ENCODE data around the gene TREML2.

The TREML2 gene

DNA sequence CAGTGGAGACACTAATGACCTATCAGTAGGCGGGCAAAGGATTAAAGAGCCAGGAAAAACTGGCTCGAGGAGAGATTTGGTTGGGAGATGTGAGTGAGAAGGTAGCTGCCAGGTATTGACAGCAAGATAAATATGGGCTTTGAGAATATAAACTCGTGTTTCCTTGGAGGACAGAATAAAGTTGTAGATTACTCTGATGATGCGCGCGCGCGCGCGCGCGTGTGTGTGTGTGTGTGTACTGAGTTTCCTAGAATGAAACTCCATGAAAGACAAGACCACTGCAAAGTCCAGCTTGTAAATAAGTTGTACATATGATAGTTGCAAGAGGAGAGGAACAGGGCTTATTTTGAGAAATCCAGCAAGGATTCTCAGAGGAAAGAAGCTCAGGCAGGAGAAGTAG lies 24.8 kb downstream of the TREML2 start:
- no peak for DNase-seq

DNA sequence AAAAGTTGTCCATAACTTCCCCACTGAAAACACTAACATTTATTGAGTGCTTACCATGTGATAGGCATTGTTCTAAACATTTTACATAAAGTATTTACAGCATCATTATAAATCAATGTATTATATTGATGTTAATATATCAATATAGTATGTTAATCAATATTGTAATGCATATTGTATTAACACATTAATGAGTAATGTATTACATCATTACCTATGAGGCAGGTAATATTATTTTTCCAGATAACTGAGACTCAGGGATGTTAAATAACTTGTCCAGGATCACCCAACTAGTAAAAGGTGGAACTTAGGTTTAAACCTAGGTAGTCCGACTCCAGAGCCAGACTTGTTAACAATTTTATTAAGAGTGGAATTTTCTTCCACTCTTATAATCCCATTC lies 25.9 kb downstream of the TREML2 start:
- no peak for DNase-seq

DNA sequence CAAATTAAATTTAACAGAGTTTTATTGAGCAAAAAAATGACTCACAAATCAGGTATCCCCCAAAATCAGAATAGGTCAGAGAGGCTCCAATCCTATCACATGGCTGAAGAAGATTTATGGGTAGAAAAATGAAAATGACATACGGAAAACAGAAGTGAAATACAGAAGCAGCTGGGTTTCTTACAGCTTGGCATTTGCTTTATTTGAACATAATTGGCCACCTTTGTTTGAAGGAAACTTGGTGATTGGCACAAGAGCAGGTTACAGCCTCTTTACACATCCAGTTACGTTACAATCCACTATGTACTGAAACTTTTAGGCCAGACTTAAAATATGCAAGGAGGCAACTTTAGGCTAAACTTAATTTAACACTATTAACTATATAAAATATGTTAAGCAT lies 26.3 kb downstream of the TREML2 start:
- no peak for DNase-seq

DNA sequence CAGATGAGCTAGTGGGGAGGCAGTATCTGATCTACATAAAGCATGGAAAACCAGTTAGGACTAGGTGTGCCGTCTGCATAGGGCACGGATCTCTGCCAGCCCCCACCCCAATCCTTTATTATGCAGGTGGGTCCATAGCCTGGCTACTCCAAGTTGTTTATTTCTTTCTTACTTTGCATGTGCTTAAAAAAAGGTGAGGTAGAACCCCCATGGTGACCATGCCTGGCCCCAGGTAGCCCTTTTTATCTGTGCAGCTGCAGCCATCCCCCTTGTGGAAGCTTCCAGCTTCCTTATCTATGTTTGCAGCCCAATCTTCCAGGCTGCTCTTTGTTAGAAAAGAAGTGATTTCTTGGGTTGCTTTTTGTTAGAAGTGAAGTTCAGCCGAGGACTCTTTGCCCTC lies 29.0 kb downstream of the TREML2 start:
- DNase-seq, result no peak

DNA sequence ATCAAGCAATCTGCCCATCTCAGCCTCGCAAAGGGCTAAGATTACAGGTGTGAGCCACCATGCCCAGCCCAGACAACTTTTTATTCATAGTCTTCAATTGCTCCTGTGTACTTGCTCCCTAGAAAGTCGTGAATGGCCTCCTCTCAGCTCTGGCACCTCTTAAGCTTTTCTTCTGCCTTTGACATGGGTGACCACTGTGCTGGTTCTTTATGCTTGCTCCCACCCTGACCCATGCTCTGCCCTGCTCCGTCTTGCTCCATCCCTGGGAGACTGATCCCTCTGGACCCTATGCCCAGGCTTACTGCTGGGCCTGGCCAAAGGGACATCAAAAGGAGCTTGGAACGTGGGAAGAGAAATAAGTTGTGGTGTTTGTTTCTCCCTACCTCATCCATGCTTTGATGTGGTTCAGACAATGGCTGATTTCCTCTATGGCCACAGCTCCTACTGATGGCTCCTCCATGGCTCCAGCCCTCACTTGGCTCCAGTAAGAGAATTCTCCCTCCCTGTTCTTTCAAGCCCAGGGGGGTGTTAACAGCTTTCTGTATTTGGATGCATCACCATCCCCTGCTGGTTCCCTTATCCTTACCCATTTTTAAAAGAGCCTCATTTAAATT lies 30.3 kb downstream of the TREML2 start:
- no peak for DNase-seq

DNA sequence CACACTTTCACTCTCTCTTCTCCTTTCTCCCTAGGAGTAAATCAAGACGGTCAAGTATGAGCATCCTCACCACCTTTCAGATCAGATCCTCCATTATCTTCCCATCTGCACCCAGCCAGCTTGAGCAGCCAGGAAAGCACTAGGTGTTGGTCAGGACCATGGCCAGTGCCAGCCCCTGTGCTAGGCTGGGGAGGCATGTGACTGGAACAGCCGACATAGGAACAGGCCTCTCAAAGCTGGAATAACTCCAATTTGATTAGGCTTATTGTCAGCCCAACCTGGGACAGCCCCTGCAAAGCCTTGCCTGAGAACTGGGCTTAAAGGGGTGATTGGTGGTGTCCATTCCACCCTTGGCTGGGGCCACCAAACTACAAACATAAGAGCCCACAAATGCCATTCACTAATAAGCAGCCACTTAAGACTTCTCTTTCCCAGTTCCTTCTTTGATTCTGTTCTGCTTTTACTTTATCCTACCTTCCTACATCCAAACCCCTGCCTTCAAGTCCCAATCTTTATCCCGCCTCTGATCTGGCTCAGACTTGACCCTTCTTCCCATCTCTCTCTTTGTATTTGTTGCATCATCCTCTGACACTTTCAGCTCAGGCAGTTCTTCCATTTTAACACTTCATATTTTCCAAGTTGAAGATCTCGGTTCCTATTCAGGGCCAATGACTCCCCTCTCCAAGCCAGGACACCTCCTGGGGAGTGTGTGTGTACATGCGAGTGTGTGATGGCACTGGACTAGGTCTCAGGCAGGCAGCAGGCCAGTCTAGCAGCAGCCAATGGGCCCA lies 33.6 kb downstream of the TREML2 start:
- DNase-seq, result peak; percentile 27

DNA sequence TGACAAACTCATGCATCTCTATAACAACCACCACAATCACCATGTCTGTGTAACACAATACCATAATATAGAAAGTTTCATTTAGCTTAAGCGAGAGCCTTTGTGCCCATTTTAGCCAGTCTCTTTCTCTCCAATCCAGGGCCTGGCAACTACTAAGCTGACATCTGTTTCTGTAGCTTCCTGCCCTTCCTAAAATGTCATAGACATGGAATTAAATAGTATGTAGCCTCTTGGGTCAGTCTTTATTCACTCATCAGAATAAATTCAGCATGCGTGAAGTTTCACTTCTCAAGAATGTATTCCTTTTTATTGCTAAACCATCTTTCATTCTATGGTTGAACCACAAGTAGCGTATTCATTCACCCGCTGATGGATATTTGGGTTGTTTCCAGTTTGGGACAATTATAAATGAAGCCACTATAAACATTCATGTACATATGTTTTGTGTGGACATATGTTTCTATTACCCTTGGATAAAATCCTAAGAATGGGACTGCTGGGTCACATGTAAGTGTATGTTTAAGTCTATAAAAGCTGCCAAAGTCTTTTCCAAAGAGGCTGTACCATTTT lies 36.3 kb downstream of the TREML2 start:
- no peak for DNase-seq

DNA sequence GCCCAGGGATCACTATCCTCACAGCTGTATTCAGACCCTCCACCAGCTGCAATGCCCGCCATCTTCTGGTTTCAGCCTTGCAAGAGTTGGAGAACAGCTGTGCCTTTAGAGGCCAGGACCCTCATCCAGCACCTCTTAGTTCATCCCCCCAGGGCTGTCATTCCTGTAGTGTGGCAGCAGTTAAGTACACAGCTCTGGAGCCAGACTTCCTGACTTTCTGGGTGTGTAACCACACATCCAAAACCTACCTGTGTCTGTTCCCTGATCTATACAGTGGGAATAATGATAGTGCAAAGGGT lies 37.6 kb downstream of the TREML2 start:
- no peak for DNase-seq

DNA sequence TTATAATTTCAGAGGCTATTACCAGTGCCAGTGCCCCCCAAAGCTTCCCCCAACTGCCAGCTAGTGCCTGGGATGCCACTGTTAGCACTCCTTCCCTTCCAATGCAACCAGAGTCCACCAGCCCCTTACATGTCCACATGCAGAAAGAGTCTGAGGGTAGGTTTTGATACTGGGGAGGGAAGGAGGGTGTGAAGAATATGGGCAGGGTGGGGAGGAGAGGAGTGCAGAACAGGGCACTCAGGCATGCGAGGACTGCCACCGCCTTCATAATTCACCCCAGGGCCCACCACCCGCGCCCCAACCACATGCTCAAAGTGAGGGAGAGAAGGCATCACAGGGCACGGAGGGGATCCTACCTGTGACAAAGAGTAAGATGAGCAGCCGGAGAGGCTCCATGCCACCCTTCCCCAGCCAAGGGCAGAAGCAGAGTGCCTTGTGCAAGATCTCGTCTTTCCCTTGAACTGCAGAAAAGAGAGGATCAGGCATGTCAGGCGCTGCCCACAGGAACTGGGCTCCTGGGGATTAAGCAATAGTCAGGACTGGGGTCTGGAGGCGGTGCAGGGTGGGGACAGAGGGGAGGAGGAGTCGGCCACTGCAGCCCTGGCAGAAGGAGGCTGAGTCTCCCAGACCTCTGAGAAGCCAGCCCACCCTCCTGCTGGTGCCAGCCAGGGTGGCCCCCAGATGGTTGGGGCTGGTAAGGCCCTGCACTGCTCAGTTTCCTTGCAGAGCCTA lies 38.1 kb downstream of the TREML2 start, which contains the start of gene TREM2:
Gene TREM2, minus strand, starts transcription at position 430 of the 732 bp plus-strand sequence. Its CDS starts 34 bp downstream, at position 396.
- DNase-seq, result no peak

DNA sequence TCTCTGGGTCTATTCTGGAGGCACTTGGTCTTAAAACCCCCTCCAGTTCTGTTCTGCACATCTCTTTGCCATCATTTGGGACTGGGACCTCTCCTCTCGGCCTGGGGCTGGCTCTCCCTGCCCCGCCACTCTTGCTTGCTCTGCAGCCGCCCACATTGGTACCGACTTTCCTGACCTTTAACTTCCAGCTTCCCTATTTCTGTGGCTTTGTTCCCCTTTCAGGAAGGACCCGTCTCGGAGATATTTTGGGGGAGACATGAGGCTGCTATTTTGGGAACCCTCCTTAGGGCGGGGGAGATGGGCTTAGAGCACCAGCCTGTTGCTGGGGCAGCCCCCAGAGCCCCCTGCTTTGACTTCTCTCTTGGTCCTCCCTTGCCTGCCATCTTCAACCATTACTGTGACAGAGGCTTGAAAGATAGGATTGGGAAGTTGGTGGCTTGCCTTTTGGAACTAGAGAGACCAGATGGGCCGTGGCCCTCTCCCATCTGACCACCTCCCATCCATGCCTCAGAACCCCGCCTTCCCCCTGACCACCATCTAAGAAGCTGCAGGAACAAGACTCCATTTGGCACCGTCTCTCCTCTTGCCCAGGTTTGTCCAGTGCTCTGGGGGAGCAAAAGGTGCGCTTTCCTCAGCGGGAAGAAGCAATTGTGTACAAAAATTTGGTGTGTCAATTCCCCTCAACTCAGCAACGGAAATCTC lies 38.9 kb downstream of the TREML2 start:
- no peak for DNase-seq

DNA sequence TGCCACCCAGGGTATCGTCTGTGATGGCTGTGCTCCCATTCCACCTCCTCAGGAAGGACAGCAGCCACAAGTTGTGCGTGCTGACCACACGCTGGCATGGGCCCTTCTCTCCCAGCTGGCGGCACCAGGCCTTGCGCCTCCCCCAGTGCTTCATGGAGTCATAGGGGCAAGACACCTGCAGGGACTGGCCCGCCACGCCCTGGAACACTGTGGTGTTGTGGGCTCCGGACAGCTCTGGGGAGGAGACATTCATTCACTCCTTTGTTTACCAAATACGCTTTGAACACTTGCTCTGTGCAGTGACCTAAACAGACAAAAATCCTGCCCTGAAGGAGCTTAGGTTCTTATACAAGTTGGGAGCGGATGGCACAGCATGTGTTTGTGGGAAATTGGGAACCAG lies 39.6 kb downstream of the TREML2 start:
- no peak for DNase-seq

DNA sequence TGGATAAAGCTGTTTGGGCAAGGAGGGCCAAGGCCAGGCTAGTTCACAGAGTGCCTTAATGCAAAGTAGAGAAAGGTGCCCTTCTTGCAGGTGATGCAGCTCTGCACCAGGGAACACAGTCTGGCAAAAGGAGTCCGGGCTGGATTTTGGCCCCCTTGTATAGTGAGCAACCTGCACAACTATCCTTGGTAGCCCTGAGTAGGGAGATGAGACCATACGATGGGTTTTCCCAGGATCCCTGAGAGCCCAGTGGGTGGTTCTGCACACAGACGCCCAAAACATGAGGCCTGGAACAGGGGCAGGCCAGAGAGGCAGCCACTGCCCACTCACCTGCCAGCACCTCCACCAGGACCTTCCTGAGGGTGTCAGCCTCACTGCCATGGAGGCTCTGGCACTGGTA lies 40.0 kb downstream of the TREML2 start:
- no peak for DNase-seq

DNA sequence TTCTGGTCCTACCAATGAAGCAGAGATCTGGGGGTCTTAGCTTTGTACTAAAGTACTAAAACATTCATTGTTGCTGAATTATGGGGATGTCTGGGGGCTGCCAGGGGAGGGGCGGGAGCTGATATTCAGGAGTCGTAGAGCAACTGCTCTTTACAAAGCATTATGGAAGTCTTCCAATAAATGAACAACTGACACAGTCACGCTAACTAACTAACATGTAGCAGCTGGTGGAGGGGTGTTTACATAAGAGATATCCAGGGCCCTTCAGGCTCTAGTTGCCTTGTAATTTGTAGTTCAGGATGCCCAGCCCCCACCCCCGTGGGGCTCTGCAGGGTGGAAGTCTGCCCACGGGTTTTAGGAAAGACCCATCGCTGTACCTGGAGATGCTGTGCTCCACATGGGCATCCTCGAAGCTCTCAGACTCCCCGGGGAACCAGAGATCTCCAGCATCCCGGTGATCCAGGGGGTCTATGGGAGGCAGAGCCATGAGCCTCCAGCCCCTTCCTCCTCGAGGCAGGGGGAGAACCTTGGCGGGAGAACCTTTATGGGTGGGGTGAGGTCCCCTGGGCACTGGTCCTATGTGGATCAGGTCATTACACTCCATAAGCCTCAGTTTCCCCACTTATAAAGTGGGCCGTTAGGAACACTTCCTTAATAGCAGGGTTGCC lies 41.4 kb downstream of the TREML2 start:
- DNase-seq, result no peak

DNA sequence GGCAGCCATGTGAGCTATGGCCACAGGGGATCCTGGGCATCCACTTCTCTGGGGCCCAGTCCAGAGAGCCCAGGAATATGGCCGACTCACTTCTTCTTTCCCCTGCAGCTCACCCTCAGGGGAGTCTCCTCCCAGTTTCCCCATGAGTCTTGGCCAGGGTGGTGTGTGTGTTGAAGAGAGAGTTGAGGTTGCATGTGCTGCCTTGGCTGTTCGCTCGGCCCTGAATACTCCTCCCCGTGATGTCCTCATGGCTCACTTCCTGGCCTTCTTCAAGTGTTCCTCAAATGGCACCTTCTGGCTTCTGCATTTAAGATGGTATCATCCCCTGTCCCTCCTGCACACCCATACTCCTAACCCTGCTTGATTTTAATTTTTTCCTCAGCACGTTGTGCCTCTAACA lies 43.6 kb downstream of the TREML2 start:
- no peak for DNase-seq

DNA sequence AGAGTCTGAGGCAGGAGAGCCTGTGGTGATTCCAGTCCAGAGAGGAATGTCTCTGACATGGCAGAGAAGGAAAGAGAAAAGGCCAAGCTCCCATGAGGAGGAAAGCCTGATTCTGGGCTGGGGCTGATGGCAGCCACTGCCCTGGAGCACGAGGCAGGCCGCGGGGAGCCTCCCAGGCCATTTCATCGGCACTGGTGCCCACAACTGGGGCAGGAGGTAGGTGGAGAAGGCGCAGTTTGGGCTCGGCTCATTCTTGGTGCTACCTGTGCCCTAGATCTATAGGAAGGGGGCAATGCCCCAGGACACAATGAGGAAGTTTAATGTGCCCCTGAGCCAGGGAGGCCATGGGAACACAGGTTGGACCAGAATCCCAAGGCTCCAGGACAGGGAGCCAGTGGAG lies 44.2 kb downstream of the TREML2 start:
- DNase-seq, result no peak

DNA sequence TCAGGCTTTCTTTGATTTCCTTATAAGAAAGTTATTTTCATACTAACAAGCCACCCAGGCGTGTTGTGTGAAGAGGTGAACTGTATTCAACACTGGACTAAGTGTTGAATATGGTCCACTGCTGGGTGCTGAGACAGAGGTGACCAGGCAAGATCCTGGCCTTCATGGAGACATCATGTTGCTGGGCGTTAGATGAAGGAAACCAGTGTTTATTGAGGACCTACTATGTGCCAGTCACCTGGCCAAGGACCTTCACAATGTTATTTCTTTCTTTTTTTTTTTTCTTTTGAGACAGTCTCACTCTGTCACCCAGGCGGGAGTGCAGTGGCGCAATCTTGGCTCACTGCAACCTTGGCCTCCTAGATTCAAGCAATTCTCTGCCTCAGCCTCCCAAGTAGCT lies 44.9 kb downstream of the TREML2 start:
- no peak for DNase-seq

DNA sequence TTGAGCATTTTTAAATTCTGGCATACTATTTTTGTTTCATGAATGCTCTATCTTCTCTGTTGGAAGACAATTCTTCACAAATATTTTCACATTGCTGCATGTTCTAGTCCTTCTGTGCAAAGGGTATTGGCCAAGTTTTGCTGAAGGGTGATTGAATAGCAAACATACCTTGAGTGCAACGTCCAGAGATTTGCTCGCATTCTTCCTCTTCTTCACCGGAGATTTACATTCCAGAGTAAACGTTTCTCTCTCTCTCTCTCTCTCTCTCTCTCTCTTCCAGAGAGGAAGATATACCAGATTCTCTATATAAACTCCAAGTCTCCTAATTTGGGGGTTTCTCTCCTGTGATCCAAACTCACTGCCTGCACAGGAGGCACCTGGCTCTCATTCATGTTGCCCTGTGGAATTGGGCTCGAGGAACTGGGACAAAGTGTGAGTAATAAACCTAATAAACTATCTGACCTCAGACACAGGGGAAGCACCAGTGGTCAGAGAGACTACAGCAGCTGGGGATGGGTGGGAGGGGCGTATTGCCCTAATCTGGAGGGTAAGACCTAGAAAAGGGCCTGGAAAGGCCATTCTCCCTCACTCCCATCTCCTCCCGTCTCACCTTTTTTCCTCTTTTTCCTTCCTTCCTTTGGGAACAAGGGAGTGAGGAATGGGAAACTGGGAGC lies 45.7 kb downstream of the TREML2 start:
- DNase-seq, result no peak

DNA sequence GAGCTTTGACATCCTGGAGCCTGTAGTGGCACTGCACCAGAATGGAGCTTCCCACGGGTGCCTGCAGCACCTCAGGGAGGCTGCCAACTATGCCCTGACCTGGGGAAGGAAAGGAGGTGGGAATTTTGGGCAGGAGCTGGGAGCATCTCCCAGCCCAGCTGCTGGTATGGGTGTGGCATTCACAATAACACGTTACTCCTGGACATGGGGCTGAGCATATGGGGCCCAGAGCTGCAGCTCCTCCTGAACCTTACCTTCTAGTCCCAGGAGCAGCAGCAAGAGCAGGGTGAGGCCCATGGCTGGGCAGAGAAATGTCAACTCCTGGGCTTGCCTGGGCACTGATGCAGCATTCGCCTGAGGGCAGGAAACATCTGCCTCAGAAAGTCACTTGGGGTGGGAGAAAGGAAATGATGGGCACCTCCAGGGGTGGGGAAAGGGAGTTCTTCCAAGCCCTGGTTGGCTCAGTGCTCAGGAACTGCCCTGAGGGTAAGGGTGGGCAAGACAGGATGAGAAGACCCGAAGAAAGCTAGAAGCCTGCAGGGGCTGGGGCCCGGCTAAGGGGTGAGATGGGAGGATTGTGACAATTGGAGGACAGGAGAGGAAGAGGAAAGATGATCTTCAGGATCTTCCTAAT lies 46.8 kb downstream of the TREML2 start, which contains the start of gene TREML1:
Gene TREML1, minus strand, starts transcription at position 356 of the 634 bp plus-strand sequence. Its CDS starts 59 bp downstream, at position 297.
- DNase-seq, result no peak

DNA sequence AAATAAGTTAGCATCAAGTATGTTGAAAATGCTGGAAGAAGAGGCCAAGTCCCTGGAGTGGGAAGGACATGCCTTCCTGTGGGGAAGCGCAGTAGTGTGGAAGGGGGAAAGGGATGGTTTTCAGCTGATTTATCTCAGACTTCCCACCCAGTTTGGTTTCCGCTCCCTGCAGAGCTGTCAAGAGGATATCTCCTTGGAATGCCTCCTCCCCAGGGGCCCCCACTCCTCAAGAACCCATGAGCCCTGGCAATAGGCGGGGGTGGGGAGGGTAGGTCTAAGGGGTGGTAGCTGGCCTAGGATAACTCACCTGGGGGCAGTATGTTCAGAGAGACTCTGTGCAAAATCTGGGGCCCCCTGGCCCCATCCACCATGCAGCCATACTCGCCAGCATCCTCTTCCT lies 47.5 kb downstream of the TREML2 start:
- no peak for DNase-seq

DNA sequence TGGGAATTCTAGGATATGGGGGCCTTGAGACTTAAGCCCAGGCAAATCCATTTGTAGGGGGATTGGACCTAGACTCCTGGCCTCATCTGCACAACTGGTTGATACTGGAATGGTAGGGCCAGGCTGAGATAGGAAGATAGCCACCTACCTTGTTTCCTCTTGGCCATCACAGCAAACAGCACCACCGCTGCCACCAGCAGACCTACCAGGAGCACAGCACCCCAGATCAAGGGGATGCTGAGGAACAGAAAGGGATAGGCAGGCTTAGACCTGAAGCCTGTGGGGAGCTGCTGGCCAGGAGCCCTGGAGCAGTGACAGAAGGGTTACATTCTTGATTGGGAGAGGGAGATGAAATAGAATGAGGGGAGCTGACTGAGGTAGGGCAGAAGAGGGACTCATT lies 50.3 kb downstream of the TREML2 start:
- no peak for DNase-seq

DNA sequence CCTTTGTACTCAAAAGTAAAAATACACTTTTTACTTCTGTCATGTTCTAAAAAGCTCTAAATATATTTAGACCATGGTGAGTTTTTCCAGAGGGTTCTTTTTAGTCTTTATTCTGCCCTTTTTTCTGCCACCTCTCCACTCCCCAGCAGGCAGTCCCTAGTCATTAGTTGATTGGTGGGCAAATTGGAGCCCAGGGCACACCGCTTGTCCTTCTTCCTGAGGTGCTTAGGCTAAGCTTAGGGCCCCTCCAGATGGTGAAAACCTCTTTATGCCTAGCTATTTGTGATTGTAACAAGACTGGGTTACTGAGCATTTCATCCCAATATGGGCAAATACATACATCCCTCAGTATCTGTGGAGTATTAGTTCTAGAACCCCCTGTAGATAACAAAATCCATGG lies 53.0 kb downstream of the TREML2 start:
- no peak for DNase-seq
